CD4-positive, alpha-beta T cell treated with Interleukin-17A for 1 hour (primary cell): ENCODE results near the gene HSPA9.

Experiments used
- DNase-seq: peaks from one replicate; pipeline ENCODE4 v3.0.0-alpha.2; 2020

The HSPA9 gene

GRCh38 chr5:138595180-138595795 lies 20.1 kb upstream of the HSPA9 start:
- DNase-seq: no peak

GRCh38 chr5:138594305-138595058 lies 19.3 kb upstream of the HSPA9 start:
- no peak for DNase-seq

GRCh38 chr5:138588013-138588788 lies 13.0 kb upstream of the HSPA9 start:
- no peak for DNase-seq

GRCh38 chr5:138585157-138585556 lies 10.0 kb upstream of the HSPA9 start:
- no peak for DNase-seq

GRCh38 chr5:138583984-138584637 lies 8.9 kb upstream of the HSPA9 start:
- DNase-seq: no peak

- DNase-seq: no peak
Observed at GRCh38 chr5:138582959-138583358, 7.8 kb upstream of the HSPA9 start.

- DNase-seq: no peak
Observed at GRCh38 chr5:138580777-138581176, 5.6 kb upstream of the HSPA9 start.

GRCh38 chr5:138580001-138580400 lies 4.8 kb upstream of the HSPA9 start:
- no peak for DNase-seq

- no peak for DNase-seq
Observed at GRCh38 chr5:138579517-138579863, 4.3 kb upstream of the HSPA9 start.

GRCh38 chr5:138577452-138577851 lies 2.3 kb upstream of the HSPA9 start:
- no peak for DNase-seq

- no peak for DNase-seq
Observed at GRCh38 chr5:138574744-138575193, 432 bp downstream of the HSPA9 start.

GRCh38 chr5:138573949-138574670 lies 1.1 kb downstream of the HSPA9 start:
- no peak for DNase-seq

GRCh38 chr5:138573223-138573622 lies 2.0 kb downstream of the HSPA9 start:
- DNase-seq: no peak

- DNase-seq: no peak
Observed at GRCh38 chr5:138570871-138571270, 4.3 kb downstream of the HSPA9 start.

- no peak for DNase-seq
Observed at GRCh38 chr5:138569782-138570181, 5.4 kb downstream of the HSPA9 start.

- DNase-seq: no peak
Observed at GRCh38 chr5:138568061-138568824, 7.0 kb downstream of the HSPA9 start.

- no peak for DNase-seq
Observed at GRCh38 chr5:138566792-138567191, 8.4 kb downstream of the HSPA9 start.

- peak; percentile 84 for DNase-seq
Observed at GRCh38 chr5:138565100-138565821, 9.9 kb downstream of the HSPA9 start.

GRCh38 chr5:138564242-138564641 lies 11.0 kb downstream of the HSPA9 start:
- DNase-seq: no peak

GRCh38 chr5:138563340-138564118 lies 11.7 kb downstream of the HSPA9 start:
- no peak for DNase-seq
